Smooth muscle cell (in vitro differentiated cells): Measurements from ENCODE around the gene MYCBPAP. TPM values are rescaled to one million over a fixed set of nuclear protein-coding genes. Genes with fewer than 3 reads are reported as not detected.
A peak's percentile ranks its signal among the peaks of the same experiment; 100 is the strongest.

Source experiments
- DNase-seq: peaks from one replicate; lab custom pipeline; 2025; ENCODE audit not compliant: unreplicated experiment; lab: John Stamatoyannopoulos, UW
- H2AFZ ChIP-seq: fragments of 200-600 bp; sonication (generic); 2 replicates; pipeline ENCODE4 v1.6.0; 2016; ENCODE audit warnings: antibody characterized with exemption, low read depth, mild to moderate bottlenecking
- H3F3A ChIP-seq: fragments of 200-600 bp; sonication (generic); 2 replicates; pipeline ENCODE4 v1.6.0; 2017; ENCODE audit warnings: antibody characterized with exemption, low read depth
- H3K27ac ChIP-seq: fragments of 200-600 bp; sonication (generic); 2 replicates; pipeline ENCODE4 v1.5.1; 2016; ENCODE audit warnings: low read depth, mild to moderate bottlenecking
- H3K27me3 ChIP-seq: fragments of 200-600 bp; sonication (generic); 2 replicates; pipeline ENCODE4 v1.6.1; 2016; ENCODE audit warnings: low read depth, mild to moderate bottlenecking
- H3K36me3 ChIP-seq: fragments of 200-600 bp; sonication (generic); 2 replicates; pipeline ENCODE4 v1.5.1; 2016; ENCODE audit warnings: low read depth
- H3K4me1 ChIP-seq: fragments of 200-600 bp; sonication (generic); 2 replicates; pipeline ENCODE4 v1.5.1; 2016; ENCODE audit warnings: low read depth
- H3K4me2 ChIP-seq: fragments of 200-600 bp; sonication (generic); 2 replicates; pipeline ENCODE4 v1.6.0; 2016; ENCODE audit warnings: mild to moderate bottlenecking
- H3K4me3 ChIP-seq: fragments of 200-600 bp; sonication (generic); 2 replicates; pipeline ENCODE4 v1.5.1; 2016; ENCODE audit warnings: mild to moderate bottlenecking
- H3K79me2 ChIP-seq: fragments of 200-600 bp; sonication (generic); 2 replicates; pipeline ENCODE4 v1.6.0; 2016; ENCODE audit warnings: low read depth, mild to moderate bottlenecking
- H3K9ac ChIP-seq: fragments of 200-600 bp; sonication (generic); 2 replicates; pipeline ENCODE4 v1.6.0; 2016; ENCODE audit warnings: low read depth
- H3K9me3 ChIP-seq: fragments of 200-600 bp; sonication (generic); replicated peaks from 2 replicates; pipeline ENCODE4 v1.5.1; 2016; ENCODE audit warnings: low read depth
- H4K20me1 ChIP-seq: fragments of 200-600 bp; sonication (generic); 2 replicates; pipeline ENCODE4 v1.6.0; 2016; ENCODE audit warnings: low read depth
- CTCF ChIP-seq: fragments of 200-600 bp; sonication (generic); IDR thresholded peaks from 2 replicates; pipeline ENCODE4 v1.5.1; 2017; ENCODE audit warnings: borderline replicate concordance, mild to moderate bottlenecking, antibody characterized with exemption; ENCODE audit not compliant: insufficient read depth, poor library complexity, severe bottlenecking
- WGBS: methylation state at CpG from one replicate; pipeline ENCODE4 v1.1.7; 2016; ENCODE audit warnings: low lambda C conversion rate; 5-methylcytosine and 5-hydroxymethylcytosine counted together
- polyA plus RNA-seq: library from polyadenylated mRNA; unstranded; fragments of >200 nt; fragmentation: Nextera tagmentation; extraction: Ambion mirVana; gene quantifications from 2 replicates; pipeline ENCODE4 v1.2.1, GENCODE V29; 2016
- total RNA-seq: library from RNA; depleted of rRNA; stranded (reverse); fragments of >200 nt; gene quantifications from 2 replicates; pipeline ENCODE4 v1.2.3, GENCODE V29; 2014

Gene MYCBPAP
- total and polyA plus RNA-seq, 2 experiments from 2014 or later, result 0.90 to 0.97 TPM

DNA sequence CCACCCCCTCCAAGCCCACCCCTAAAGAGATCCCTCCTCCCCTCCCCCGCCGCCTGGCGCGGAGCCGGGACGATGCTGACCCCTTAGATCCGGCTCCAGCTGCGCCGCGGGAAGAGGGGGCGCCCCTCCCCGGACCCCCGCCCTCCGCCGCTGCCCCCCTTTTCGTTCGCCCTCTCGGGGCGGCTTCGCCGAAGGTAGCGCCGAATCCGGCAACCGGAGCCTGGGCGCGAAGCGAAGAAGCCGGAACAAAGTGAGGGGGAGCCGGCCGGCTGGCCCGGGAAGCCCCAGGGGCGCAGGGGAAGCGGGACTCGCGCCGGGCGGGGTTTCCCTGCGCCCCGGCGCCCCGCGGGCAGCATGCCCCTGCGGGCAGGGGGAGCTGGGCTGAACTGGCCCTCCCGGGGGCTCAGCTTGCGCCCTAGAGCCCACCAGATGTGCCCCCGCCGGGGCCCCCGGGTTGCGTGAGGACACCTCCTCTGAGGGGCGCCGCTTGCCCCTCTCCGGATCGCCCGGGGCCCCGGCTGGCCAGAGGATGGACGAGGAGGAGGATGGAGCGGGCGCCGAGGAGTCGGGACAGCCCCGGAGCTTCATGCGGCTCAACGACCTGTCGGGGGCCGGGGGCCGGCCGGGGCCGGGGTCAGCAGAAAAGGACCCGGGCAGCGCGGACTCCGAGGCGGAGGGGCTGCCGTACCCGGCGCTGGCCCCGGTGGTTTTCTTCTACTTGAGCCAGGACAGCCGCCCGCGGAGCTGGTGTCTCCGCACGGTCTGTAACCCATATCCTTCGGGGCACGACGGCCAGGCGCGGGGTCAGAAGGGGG, 52.9 kb downstream of the MYCBPAP start:
- Histone ChIP-seq H3K27ac (no peak overlapping the region), H3K36me3 (no peaks in the 10 kb centered on the region), H3F3A (peaks cover 3% of the 10 kb centered on the region), H3K4me2 (peak overlapping the region; percentile 87), H3K79me2 (no peaks in the 10 kb centered on the region), H3K4me3 (peak overlapping the region; percentile 53), H2AFZ (peak overlapping the region; percentile 66), H3K4me1 (peaks cover 41% of the 10 kb centered on the region), H3K9me3 (no peaks in the 10 kb centered on the region), H4K20me1 (no peaks in the 10 kb centered on the region), H3K27me3 (peaks cover 49% of the 10 kb centered on the region), H3K9ac (peak overlapping the region; percentile 39)
- no peak for TF ChIP-seq CTCF
- 2% methylated on average over 40 of the region's 88 CpGs for WGBS
- no peak for DNase-seq

- H4K20me1 ChIP-seq, result no peaks in the 10 kb centered on the region
- no peak overlapping the region for H3K9ac ChIP-seq
- H3K79me2 ChIP-seq, result no peaks in the 10 kb centered on the region
- H3K27me3 ChIP-seq, result peaks cover 55% of the 10 kb centered on the region
- H3F3A ChIP-seq, result peaks cover 3% of the 10 kb centered on the region
- H3K36me3 ChIP-seq, result no peaks in the 10 kb centered on the region
- H3K4me2 ChIP-seq, result peak overlapping the region; percentile 87
- no peak for TF ChIP-seq CTCF
- H3K27ac ChIP-seq, result no peak overlapping the region
- H3K4me1 ChIP-seq, result peaks cover 41% of the 10 kb centered on the region
- H2AFZ ChIP-seq, result no peak overlapping the region
- peak overlapping the region; percentile 53 for H3K4me3 ChIP-seq
- H3K9me3 ChIP-seq, result no peaks in the 10 kb centered on the region
- WGBS, result 0% methylated on average over 15 of the region's 27 CpGs
- DNase-seq, result no peak
Observed at GRCh38 chr17:50561746-50562141, 53.5 kb downstream of the MYCBPAP start.

GRCh38 chr17:50562242-50563091, 54.2 kb downstream of the MYCBPAP start:
- Histone ChIP-seq H3K4me3 (peak overlapping the region; percentile 53), H3K79me2 (no peaks in the 10 kb centered on the region), H4K20me1 (no peaks in the 10 kb centered on the region), H2AFZ (no peak overlapping the region), H3K4me1 (peaks cover 41% of the 10 kb centered on the region), H3K36me3 (no peaks in the 10 kb centered on the region), H3K27me3 (peaks cover 56% of the 10 kb centered on the region), H3K9me3 (no peaks in the 10 kb centered on the region), H3F3A (peaks cover 3% of the 10 kb centered on the region), H3K27ac (no peak overlapping the region), H3K4me2 (peak overlapping the region; percentile 87), H3K9ac (no peak overlapping the region)
- no peak for DNase-seq
- TF ChIP-seq CTCF, result no peak
- WGBS, result 14% methylated on average over 22 of the region's 22 CpGs
